Left lung (tissue), 10 donors: ENCODE data around the gene KRTAP12-4. TPM values are rescaled to one million over a fixed set of nuclear protein-coding genes. Genes with fewer than 3 reads are reported as not detected.

Experiments
- ATAC-seq: fragments of 200-7000 bp; cut with Tn5 transposase; one replicate; pipeline ENCODE4 v1.9.1; 2020; ENCODE audit warnings: moderate library complexity
- DNase-seq, 4 donors: peaks; one replicate each; pipeline ENCODE4 v3.0.0-alpha.2; 2013 to 2020
- H3K27ac ChIP-seq, 2 donors: fragments of 200-600 bp; sonication (generic) in 1 of 2; one replicate each; pipeline versions ENCODE4 v1.5.0 to v1.8.0; 2020 to 2021
- H3K27me3 ChIP-seq, 2 donors: fragments of 200-600 bp; sonication (generic) in 1 of 2; one replicate each; pipeline versions ENCODE4 v1.5.0 to v1.8.0; 2020 to 2021
- H3K36me3 ChIP-seq, 2 donors: fragments of 200-600 bp; sonication (generic) in 1 of 2; one replicate each; pipeline versions ENCODE4 v1.5.0 to v1.8.0; 2020 to 2021
- H3K4me1 ChIP-seq, 2 donors: fragments of 200-600 bp; one replicate each; pipeline ENCODE4 v1.8.0; 2021
- H3K4me3 ChIP-seq, 2 donors: fragments of 200-600 bp; sonication (generic) in 1 of 2; one replicate each; pipeline versions ENCODE4 v1.5.0 to v1.8.0; 2020 to 2021; ENCODE audit warnings: mild to moderate bottlenecking in 1 of 2
- H3K9me3 ChIP-seq, 2 donors: fragments of 200-600 bp; sonication (generic) in 1 of 2; one replicate each; pipeline versions ENCODE4 v1.5.0 to v1.8.0; 2020 to 2021
- CTCF ChIP-seq, 2 donors: fragments of 200-600 bp; sonication (generic) in 1 of 2; IDR thresholded peaks; one replicate each; pipeline versions ENCODE4 v1.5.0 to v1.8.0; 2021; ENCODE audit warnings: antibody characterized with exemption in 2 of 2
- intact Hi-C, 2 donors: fragments of 100-400 bp; cut with DNase I; formaldehyde crosslinking; loops; one replicate each; pipeline versions ENCODE4 v1.11.2 to v1.14.2; 2022
- polyA plus RNA-seq, 6 donors: library from polyadenylated mRNA; unstranded; fragments of 120-200 nt; gene quantifications; one replicate each; pipeline ENCODE4 v1.2.1, GENCODE V29; 2013; ENCODE audit not compliant: insufficient read length in 6 of 6
- total RNA-seq, 2 donors: library from RNA; stranded (reverse); fragmentation: NEBNext Ultra II Directional; extraction: Animal tissue kit (Norgen Biotek cat#: 25700); gene quantifications; one replicate each; pipeline ENCODE4 v1.2.1, GENCODE V29; 2021
- donor health status: DM: no; HTN: yes; CAD: no.
- donor health status: DM: no; HTN: no; CAD: no.

Gene KRTAP12-4
- total and polyA plus RNA-seq, 8 donors, result not detected

- intact Hi-C loops, result no loop called here
- no peak overlapping the region for H3K4me3 ChIP-seq
- no peak for ATAC-seq
- H3K36me3 ChIP-seq, result no peaks in the 10 kb centered on the region
- TF ChIP-seq CTCF (IDR thresholded peaks at IDR 0.05), result no peak
- peaks cover 0 to 30% of the 10 kb centered on the region in 2 donors for H3K9me3 ChIP-seq
- no peak overlapping the region for H3K27ac ChIP-seq
- H3K27me3 ChIP-seq, result peaks cover 0 to 15% of the 10 kb centered on the region in 2 donors
- no peaks in the 10 kb centered on the region for H3K4me1 ChIP-seq
- no peak for DNase-seq
Observed at GRCh38 chr21:44609193-44609592, 45.3 kb downstream of the KRTAP12-4 start.

GRCh38 chr21:44606495-44606894, 48.0 kb downstream of the KRTAP12-4 start:
- intact Hi-C loops, result no loop called here
- ATAC-seq (no peak), DNase-seq (no peak)
- Histone ChIP-seq H3K27me3 (peaks cover 0 to 22% of the 10 kb centered on the region in 2 donors), H3K9me3 (peaks cover 0 to 23% of the 10 kb centered on the region in 2 donors), H3K4me3 (no peak overlapping the region), H3K27ac (no peak overlapping the region), H3K36me3 (no peaks in the 10 kb centered on the region), H3K4me1 (no peaks in the 10 kb centered on the region)
- no peak for TF ChIP-seq CTCF (IDR thresholded peaks at IDR 0.05)

Other genes with a start within 250 kb of the KRTAP12-4 start
- gene LRRC3, start 199.1 kb downstream of the KRTAP12-4 start, total RNA-seq, result 1 to 10 TPM; 2.4 to 5.7 TPM
- 1 to 10 TPM; 4.9 to 7.0 (median 6.3) TPM for gene LRRC3, start 199.1 kb downstream of the KRTAP12-4 start, polyA plus RNA-seq
- gene KRTAP10-1, start 114.5 kb downstream of the KRTAP12-4 start, total RNA-seq, result not detected
- not detected for gene KRTAP10-1, start 114.5 kb downstream of the KRTAP12-4 start, polyA plus RNA-seq
- under 1 TPM in 1 of 2 donors, not detected in 1; 0.24 TPM for gene KRTAP10-2, start 103.2 kb downstream of the KRTAP12-4 start, total RNA-seq
- gene KRTAP10-2, start 103.2 kb downstream of the KRTAP12-4 start, polyA plus RNA-seq, result not detected
- not detected for gene KRTAP10-3, start 95.9 kb downstream of the KRTAP12-4 start, total RNA-seq
- gene KRTAP10-3, start 95.9 kb downstream of the KRTAP12-4 start, polyA plus RNA-seq, result not detected
- gene KRTAP10-4, start 80.9 kb downstream of the KRTAP12-4 start, total RNA-seq, result not detected
- not detected for gene KRTAP10-4, start 80.9 kb downstream of the KRTAP12-4 start, polyA plus RNA-seq
- gene KRTAP10-5, start 74.1 kb downstream of the KRTAP12-4 start, total RNA-seq, result not detected
- gene KRTAP10-5, start 74.1 kb downstream of the KRTAP12-4 start, polyA plus RNA-seq, result not detected
- not detected for gene KRTAP10-6, start 62.2 kb downstream of the KRTAP12-4 start, total RNA-seq
- gene KRTAP10-6, start 62.2 kb downstream of the KRTAP12-4 start, polyA plus RNA-seq, result not detected
- gene KRTAP10-7, start 54.1 kb downstream of the KRTAP12-4 start, total RNA-seq, result not detected
- not detected for gene KRTAP10-7, start 54.1 kb downstream of the KRTAP12-4 start, polyA plus RNA-seq
- gene KRTAP10-8, start 42.6 kb downstream of the KRTAP12-4 start, total RNA-seq, result not detected
- not detected for gene KRTAP10-8, start 42.6 kb downstream of the KRTAP12-4 start, polyA plus RNA-seq
- not detected for gene KRTAP10-9, start 27.6 kb downstream of the KRTAP12-4 start, total RNA-seq
- gene KRTAP10-9, start 27.6 kb downstream of the KRTAP12-4 start, polyA plus RNA-seq, result not detected
- gene KRTAP10-10, start 17.3 kb downstream of the KRTAP12-4 start, total RNA-seq, result not detected
- not detected for gene KRTAP10-10, start 17.3 kb downstream of the KRTAP12-4 start, polyA plus RNA-seq
- gene KRTAP10-11, start 8.2 kb downstream of the KRTAP12-4 start, total RNA-seq, result not detected
- not detected for gene KRTAP10-11, start 8.2 kb downstream of the KRTAP12-4 start, polyA plus RNA-seq
- gene KRTAP12-3, start 3.3 kb upstream of the KRTAP12-4 start, total RNA-seq, result not detected
- gene KRTAP12-3, start 3.3 kb upstream of the KRTAP12-4 start, polyA plus RNA-seq, result not detected
- gene KRTAP12-2, start 12.3 kb upstream of the KRTAP12-4 start, total RNA-seq, result not detected
- not detected for gene KRTAP12-2, start 12.3 kb upstream of the KRTAP12-4 start, polyA plus RNA-seq
- not detected for gene KRTAP12-1, start 27.5 kb upstream of the KRTAP12-4 start, total RNA-seq
- not detected for gene KRTAP12-1, start 27.5 kb upstream of the KRTAP12-4 start, polyA plus RNA-seq
- gene KRTAP10-12, start 42.5 kb upstream of the KRTAP12-4 start, total RNA-seq, result not detected
- gene KRTAP10-12, start 42.5 kb upstream of the KRTAP12-4 start, polyA plus RNA-seq, result not detected
- gene TSPEAR, start 56.9 kb upstream of the KRTAP12-4 start, total RNA-seq, result under 1 TPM; 0.10 to 0.26 TPM
- gene TSPEAR, start 56.9 kb upstream of the KRTAP12-4 start, polyA plus RNA-seq, result 1 to 10 TPM; 2.4 to 4.7 (median 3.5) TPM
- gene UBE2G2, start 147.2 kb upstream of the KRTAP12-4 start, total RNA-seq, result 10 to 100 TPM; 75.0 to 90.9 TPM
- 100 to 1,000 TPM; 119 to 157 (median 139) TPM for gene UBE2G2, start 147.2 kb upstream of the KRTAP12-4 start, polyA plus RNA-seq
- 10 to 100 TPM; 92.4 to 99.3 TPM for gene SUMO3, start 163.4 kb upstream of the KRTAP12-4 start, total RNA-seq
- gene SUMO3, start 163.4 kb upstream of the KRTAP12-4 start, polyA plus RNA-seq, result 100 to 1,000 TPM; 114 to 136 (median 123) TPM
- 100 to 1,000 TPM; 247 to 263 TPM for gene PTTG1IP, start 219.0 kb upstream of the KRTAP12-4 start, total RNA-seq
- gene PTTG1IP, start 219.0 kb upstream of the KRTAP12-4 start, polyA plus RNA-seq, result 100 to 1,000 TPM; 195 to 240 (median 214) TPM